ENCODE results near the gene ASPG.

The ASPG gene

GRCh38 chr14:104107101-104107581, 21.6 kb downstream of the ASPG start:
- DNase-seq = no peak

GRCh38 chr14:104107611-104108569, 22.4 kb downstream of the ASPG start:
- no peak for DNase-seq

- no peak for DNase-seq
Measured at GRCh38 chr14:104108570-104109541, 23.4 kb downstream of the ASPG start.

- DNase-seq = no peak
Measured at GRCh38 chr14:104109731-104110361, 24.3 kb downstream of the ASPG start.

GRCh38 chr14:104110491-104111209, 25.1 kb downstream of the ASPG start:
- DNase-seq = no peak

- DNase-seq = no peak
Measured at GRCh38 chr14:104111301-104112112, 26.0 kb downstream of the ASPG start.

GRCh38 chr14:104112113-104112505, 26.6 kb downstream of the ASPG start:
- no peak for DNase-seq

- DNase-seq = no peak
Measured at GRCh38 chr14:104112609-104113571, 27.4 kb downstream of the ASPG start.

- no peak for DNase-seq
Measured at GRCh38 chr14:104113631-104114420, 28.3 kb downstream of the ASPG start.

GRCh38 chr14:104114421-104115130, 29.1 kb downstream of the ASPG start:
- no peak for DNase-seq

- no peak for DNase-seq
Measured at GRCh38 chr14:104115131-104115600, 29.7 kb downstream of the ASPG start.

GRCh38 chr14:104115691-104116287, 30.3 kb downstream of the ASPG start:
- DNase-seq = no peak

- no peak for DNase-seq
Measured at GRCh38 chr14:104116288-104116755, 30.8 kb downstream of the ASPG start.

GRCh38 chr14:104116756-104117340, 31.3 kb downstream of the ASPG start:
- no peak for DNase-seq

- DNase-seq = no peak
Measured at GRCh38 chr14:104117341-104118005, 32.0 kb downstream of the ASPG start.

- DNase-seq = no peak
Measured at GRCh38 chr14:104118006-104118844, 32.7 kb downstream of the ASPG start.

All from HCEC 1CT (cell line).